GM23338 (cell line): ENCODE data around the gene GAS6. TPM values are rescaled to one million over a fixed set of nuclear protein-coding genes. Genes with fewer than 3 reads are reported as not detected.
A peak's percentile ranks its signal among the peaks of the same experiment; 100 is the strongest.

Source experiments
- ATAC-seq: fragments of 200-7000 bp; cut with Tn5 transposase; 3 replicates; pipeline ENCODE4 v1.9.1; 2020
- DNase-seq: peaks from one replicate; pipeline ENCODE4 v3.0.0-alpha.2; 2015; ENCODE audit warnings: low spot score
- H2AFZ ChIP-seq: fragments of 200-600 bp; sonication (generic); 2 replicates; pipeline ENCODE4 v1.8.0; 2016; ENCODE audit warnings: antibody characterized with exemption, mild to moderate bottlenecking, moderate library complexity
- H3F3A ChIP-seq: fragments of 200-600 bp; sonication (generic); replicated peaks from 2 replicates; pipeline ENCODE4 v1.8.0; 2017; ENCODE audit warnings: antibody characterized with exemption, mixed run types, low read depth
- H3K27ac ChIP-seq: fragments of 200-600 bp; sonication (generic); 2 replicates; pipeline ENCODE4 v1.6.1; 2016; ENCODE audit warnings: low read depth
- H3K27me3 ChIP-seq: fragments of 200-600 bp; sonication (generic); 2 replicates; pipeline ENCODE4 v1.8.0; 2016; ENCODE audit warnings: mild to moderate bottlenecking, mixed run types, moderate library complexity; ENCODE audit not compliant: insufficient read depth
- H3K36me3 ChIP-seq: fragments of 200-600 bp; sonication (generic); 2 replicates; pipeline ENCODE4 v1.8.0; 2016; ENCODE audit warnings: mild to moderate bottlenecking; ENCODE audit not compliant: insufficient read depth
- H3K4me1 ChIP-seq: fragments of 200-600 bp; sonication (generic); 2 replicates; pipeline ENCODE4 v1.8.0; 2016; ENCODE audit warnings: mild to moderate bottlenecking, moderate library complexity; ENCODE audit not compliant: insufficient read depth
- H3K4me2 ChIP-seq: fragments of 200-600 bp; sonication (generic); 2 replicates; pipeline ENCODE4 v1.7.1; 2017; ENCODE audit warnings: mixed run types
- H3K4me3 ChIP-seq: fragments of 200-600 bp; sonication (generic); 2 replicates; pipeline ENCODE4 v1.6.1; 2016; ENCODE audit warnings: mixed run types
- H3K79me2 ChIP-seq: fragments of 200-600 bp; sonication (generic); replicated peaks from 2 replicates; pipeline ENCODE4 v1.8.0; 2017; ENCODE audit warnings: mild to moderate bottlenecking; ENCODE audit not compliant: insufficient read depth
- H3K9me2 ChIP-seq: fragments of 200-600 bp; sonication (generic); 2 replicates; pipeline ENCODE4 v1.8.0; 2017; ENCODE audit not compliant: insufficient read depth
- H4K20me1 ChIP-seq: fragments of 200-600 bp; sonication (generic); replicated peaks from 2 replicates; pipeline ENCODE4 v1.8.0; 2017; ENCODE audit warnings: mild to moderate bottlenecking; ENCODE audit not compliant: insufficient read depth
- H3K27ac Mint-ChIP-seq: 2 replicates; pipeline ENCODE4 v1.8.0; 2020; ENCODE audit warnings: inconsistent platforms, mild to moderate bottlenecking, moderate library complexity, mixed read lengths
- H3K27me3 Mint-ChIP-seq: 3 replicates; pipeline ENCODE4 v1.8.0; 2022; ENCODE audit warnings: low read depth, mild to moderate bottlenecking, moderate library complexity, mixed read lengths, inconsistent platforms; ENCODE audit not compliant: insufficient read depth, poor library complexity
- H3K36me3 Mint-ChIP-seq: 3 replicates; pipeline ENCODE4 v1.8.0; 2021; ENCODE audit warnings: low read depth, mild to moderate bottlenecking, inconsistent platforms, moderate library complexity, mixed read lengths
- H3K4me1 Mint-ChIP-seq: 3 replicates; pipeline ENCODE4 v1.8.0; 2020; ENCODE audit warnings: mild to moderate bottlenecking, inconsistent platforms, mixed read lengths
- H3K4me3 Mint-ChIP-seq: 3 replicates; pipeline ENCODE4 v1.8.0; 2021; ENCODE audit warnings: moderate library complexity, mild to moderate bottlenecking, inconsistent platforms, mixed read lengths
- H3K9me3 Mint-ChIP-seq: 3 replicates; pipeline ENCODE4 v1.8.0; 2020; ENCODE audit warnings: moderate library complexity, mild to moderate bottlenecking, inconsistent platforms, mixed read lengths
- CREB1 ChIP-seq: fragments of 250-450 bp; sonication (Bioruptor Pico); IDR thresholded peaks from 2 replicates; pipeline ENCODE4 v1.5.0; 2020; ENCODE audit warnings: low read depth, mild to moderate bottlenecking, moderate library complexity
- ETS1 ChIP-seq: IDR thresholded peaks from 2 replicates; pipeline ENCODE4 v1.6.1; 2016; ENCODE audit warnings: antibody characterized with exemption
- EZH2 ChIP-seq: fragments of 200-600 bp; sonication (generic); IDR thresholded peaks from one replicate; pipeline ENCODE4 v1.8.0; 2017; ENCODE audit warnings: antibody characterized with exemption, mild to moderate bottlenecking, low read depth; ENCODE audit not compliant: unreplicated experiment
- EZH2phosphoT487 ChIP-seq: fragments of 200-600 bp; sonication (generic); IDR thresholded peaks from one replicate; pipeline ENCODE4 v1.8.1; 2018; ENCODE audit warnings: antibody characterized with exemption; ENCODE audit not compliant: unreplicated experiment
- JUNB ChIP-seq: IDR thresholded peaks from one replicate; pipeline ENCODE4 v1.6.1; 2016; ENCODE audit warnings: antibody characterized with exemption; ENCODE audit not compliant: unreplicated experiment
- NANOG ChIP-seq: IDR thresholded peaks from 2 replicates; pipeline ENCODE4 v1.6.1; 2016; ENCODE audit warnings: antibody characterized with exemption, borderline replicate concordance
- POLR2AphosphoS5 ChIP-seq: IDR thresholded peaks from 2 replicates; pipeline ENCODE4 v1.6.1; 2016; ENCODE audit warnings: antibody characterized with exemption, low read depth
- STAT1 ChIP-seq: IDR thresholded peaks from one replicate; pipeline ENCODE4 v1.6.1; 2016; ENCODE audit warnings: antibody characterized with exemption; ENCODE audit not compliant: unreplicated experiment
- ZNF114 ChIP-seq: fragments of 250-450 bp; sonication (Bioruptor Pico); IDR thresholded peaks from 2 replicates; pipeline ENCODE4 v1.5.0; 2020; ENCODE audit warnings: mild to moderate bottlenecking, moderate library complexity
- ZNF331 ChIP-seq: fragments of 250-450 bp; sonication (Bioruptor Pico); IDR thresholded peaks from 2 replicates; pipeline ENCODE4 v1.5.0; 2020; ENCODE audit warnings: low read depth, mild to moderate bottlenecking, moderate library complexity
- polyA plus RNA-seq: library from polyadenylated mRNA; unstranded; fragments of >200 nt; fragmentation: Nextera tagmentation; extraction: Ambion mirVana; gene quantifications from 2 replicates; pipeline ENCODE4 v1.2.1, GENCODE V29; 2016
- total RNA-seq: library from RNA; depleted of rRNA; stranded (reverse); fragments of >200 nt; shearing (Covaris generic); gene quantifications from 2 replicates; pipeline ENCODE4 v1.2.3, GENCODE V29; 2014
- TF ChIP-seq, protein P1 (sequence below), 2 experiments: fragments of 200-600 bp in 1 of 2; sonication (generic) in 1 of 2; conservative IDR thresholded peaks; 2 replicates each; pipeline versions ENCODE4 v1.5.1 to v1.6.1; 2016 to 2017; ENCODE audit warnings: antibody characterized with exemption in 2 of 2, low read depth in 2 of 2, mild to moderate bottlenecking in 2 of 2, moderate library complexity in 1 of 2
- TF ChIP-seq, protein P2 (sequence below): fragments of 250-450 bp; sonication (Bioruptor Pico); IDR thresholded peaks from 2 replicates; pipeline ENCODE4 v1.5.0; 2020; ENCODE audit warnings: mild to moderate bottlenecking, moderate library complexity
- TF ChIP-seq, protein P3 (sequence below): IDR thresholded peaks from one replicate; pipeline ENCODE4 v1.6.1; 2018; ENCODE audit warnings: antibody characterized with exemption; ENCODE audit not compliant: unreplicated experiment

GAS6 gene
- total and polyA plus RNA-seq, 2 experiments from 2014 or later: 7.9 to 21.2 TPM

GRCh38 chr13:113817860-113818691 lies 45.8 kb downstream of the GAS6 start:
- Mint-ChIP-seq H3K9me3 (peaks cover 7% of the 10 kb centered on the region; the same call in 2 of the 3 replicates), H3K36me3 (peaks cover 11% of the 10 kb centered on the region), H3K4me3 (no peak overlapping the region), H3K27me3 (peaks cover 15% of the 10 kb centered on the region), H3K27ac (no peak overlapping the region), H3K4me1 (no peaks in the 10 kb centered on the region; the same call in 2 of the 3 replicates)
- H3K27me3 ChIP-seq: no peaks in the 10 kb centered on the region
- no peak overlapping the region for H3K27ac ChIP-seq
- H4K20me1 ChIP-seq: no peaks in the 10 kb centered on the region
- no peaks in the 10 kb centered on the region for H3K9me2 ChIP-seq
- no peak overlapping the region for H3K4me2 ChIP-seq
- H3F3A ChIP-seq: no peaks in the 10 kb centered on the region
- no peaks in the 10 kb centered on the region for H3K4me1 ChIP-seq
- TF ChIP-seq, protein P1, sequence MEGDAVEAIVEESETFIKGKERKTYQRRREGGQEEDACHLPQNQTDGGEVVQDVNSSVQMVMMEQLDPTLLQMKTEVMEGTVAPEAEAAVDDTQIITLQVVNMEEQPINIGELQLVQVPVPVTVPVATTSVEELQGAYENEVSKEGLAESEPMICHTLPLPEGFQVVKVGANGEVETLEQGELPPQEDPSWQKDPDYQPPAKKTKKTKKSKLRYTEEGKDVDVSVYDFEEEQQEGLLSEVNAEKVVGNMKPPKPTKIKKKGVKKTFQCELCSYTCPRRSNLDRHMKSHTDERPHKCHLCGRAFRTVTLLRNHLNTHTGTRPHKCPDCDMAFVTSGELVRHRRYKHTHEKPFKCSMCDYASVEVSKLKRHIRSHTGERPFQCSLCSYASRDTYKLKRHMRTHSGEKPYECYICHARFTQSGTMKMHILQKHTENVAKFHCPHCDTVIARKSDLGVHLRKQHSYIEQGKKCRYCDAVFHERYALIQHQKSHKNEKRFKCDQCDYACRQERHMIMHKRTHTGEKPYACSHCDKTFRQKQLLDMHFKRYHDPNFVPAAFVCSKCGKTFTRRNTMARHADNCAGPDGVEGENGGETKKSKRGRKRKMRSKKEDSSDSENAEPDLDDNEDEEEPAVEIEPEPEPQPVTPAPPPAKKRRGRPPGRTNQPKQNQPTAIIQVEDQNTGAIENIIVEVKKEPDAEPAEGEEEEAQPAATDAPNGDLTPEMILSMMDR (conservative IDR thresholded peaks at IDR 0.05; ENCODE audit: low read depth in 2 of 2): no peak
- no peak for TF ChIP-seq POLR2AphosphoS5
- no peak for TF ChIP-seq STAT1
- TF ChIP-seq JUNB: no peak
- TF ChIP-seq ZNF331: no peak
- TF ChIP-seq ZNF114 (CRISPR knock-in tag): no peak
- no peak for TF ChIP-seq NANOG
- no peak for TF ChIP-seq EZH2phosphoT487
- TF ChIP-seq, protein P2, sequence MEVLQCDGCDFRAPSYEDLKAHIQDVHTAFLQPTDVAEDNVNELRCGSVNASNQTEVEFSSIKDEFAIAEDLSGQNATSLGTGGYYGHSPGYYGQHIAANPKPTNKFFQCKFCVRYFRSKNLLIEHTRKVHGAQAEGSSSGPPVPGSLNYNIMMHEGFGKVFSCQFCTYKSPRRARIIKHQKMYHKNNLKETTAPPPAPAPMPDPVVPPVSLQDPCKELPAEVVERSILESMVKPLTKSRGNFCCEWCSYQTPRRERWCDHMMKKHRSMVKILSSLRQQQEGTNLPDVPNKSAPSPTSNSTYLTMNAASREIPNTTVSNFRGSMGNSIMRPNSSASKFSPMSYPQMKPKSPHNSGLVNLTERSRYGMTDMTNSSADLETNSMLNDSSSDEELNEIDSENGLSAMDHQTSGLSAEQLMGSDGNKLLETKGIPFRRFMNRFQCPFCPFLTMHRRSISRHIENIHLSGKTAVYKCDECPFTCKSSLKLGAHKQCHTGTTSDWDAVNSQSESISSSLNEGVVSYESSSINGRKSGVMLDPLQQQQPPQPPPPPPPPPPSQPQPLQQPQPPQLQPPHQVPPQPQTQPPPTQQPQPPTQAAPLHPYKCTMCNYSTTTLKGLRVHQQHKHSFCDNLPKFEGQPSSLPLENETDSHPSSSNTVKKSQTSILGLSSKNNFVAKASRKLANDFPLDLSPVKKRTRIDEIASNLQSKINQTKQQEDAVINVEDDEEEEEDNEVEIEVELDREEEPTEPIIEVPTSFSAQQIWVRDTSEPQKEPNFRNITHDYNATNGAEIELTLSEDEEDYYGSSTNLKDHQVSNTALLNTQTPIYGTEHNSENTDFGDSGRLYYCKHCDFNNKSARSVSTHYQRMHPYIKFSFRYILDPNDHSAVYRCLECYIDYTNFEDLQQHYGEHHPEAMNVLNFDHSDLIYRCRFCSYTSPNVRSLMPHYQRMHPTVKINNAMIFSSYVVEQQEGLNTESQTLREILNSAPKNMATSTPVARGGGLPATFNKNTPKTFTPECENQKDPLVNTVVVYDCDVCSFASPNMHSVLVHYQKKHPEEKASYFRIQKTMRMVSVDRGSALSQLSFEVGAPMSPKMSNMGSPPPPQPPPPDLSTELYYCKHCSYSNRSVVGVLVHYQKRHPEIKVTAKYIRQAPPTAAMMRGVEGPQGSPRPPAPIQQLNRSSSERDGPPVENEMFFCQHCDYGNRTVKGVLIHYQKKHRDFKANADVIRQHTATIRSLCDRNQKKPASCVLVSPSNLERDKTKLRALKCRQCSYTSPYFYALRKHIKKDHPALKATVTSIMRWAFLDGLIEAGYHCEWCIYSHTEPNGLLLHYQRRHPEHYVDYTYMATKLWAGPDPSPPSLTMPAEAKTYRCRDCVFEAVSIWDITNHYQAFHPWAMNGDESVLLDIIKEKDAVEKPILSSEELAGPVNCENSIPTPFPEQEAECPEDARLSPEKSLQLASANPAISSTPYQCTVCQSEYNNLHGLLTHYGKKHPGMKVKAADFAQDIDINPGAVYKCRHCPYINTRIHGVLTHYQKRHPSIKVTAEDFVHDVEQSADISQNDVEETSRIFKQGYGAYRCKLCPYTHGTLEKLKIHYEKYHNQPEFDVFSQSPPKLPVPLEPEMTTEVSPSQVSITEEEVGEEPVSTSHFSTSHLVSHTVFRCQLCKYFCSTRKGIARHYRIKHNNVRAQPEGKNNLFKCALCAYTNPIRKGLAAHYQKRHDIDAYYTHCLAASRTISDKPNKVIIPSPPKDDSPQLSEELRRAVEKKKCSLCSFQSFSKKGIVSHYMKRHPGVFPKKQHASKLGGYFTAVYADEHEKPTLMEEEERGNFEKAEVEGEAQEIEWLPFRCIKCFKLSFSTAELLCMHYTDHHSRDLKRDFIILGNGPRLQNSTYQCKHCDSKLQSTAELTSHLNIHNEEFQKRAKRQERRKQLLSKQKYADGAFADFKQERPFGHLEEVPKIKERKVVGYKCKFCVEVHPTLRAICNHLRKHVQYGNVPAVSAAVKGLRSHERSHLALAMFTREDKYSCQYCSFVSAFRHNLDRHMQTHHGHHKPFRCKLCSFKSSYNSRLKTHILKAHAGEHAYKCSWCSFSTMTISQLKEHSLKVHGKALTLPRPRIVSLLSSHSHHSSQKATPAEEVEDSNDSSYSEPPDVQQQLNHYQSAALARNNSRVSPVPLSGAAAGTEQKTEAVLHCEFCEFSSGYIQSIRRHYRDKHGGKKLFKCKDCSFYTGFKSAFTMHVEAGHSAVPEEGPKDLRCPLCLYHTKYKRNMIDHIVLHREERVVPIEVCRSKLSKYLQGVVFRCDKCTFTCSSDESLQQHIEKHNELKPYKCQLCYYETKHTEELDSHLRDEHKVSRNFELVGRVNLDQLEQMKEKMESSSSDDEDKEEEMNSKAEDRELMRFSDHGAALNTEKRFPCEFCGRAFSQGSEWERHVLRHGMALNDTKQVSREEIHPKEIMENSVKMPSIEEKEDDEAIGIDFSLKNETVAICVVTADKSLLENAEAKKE (CRISPR knock-in tag): no peak
- TF ChIP-seq ETS1: no peak
- TF ChIP-seq, protein P3, sequence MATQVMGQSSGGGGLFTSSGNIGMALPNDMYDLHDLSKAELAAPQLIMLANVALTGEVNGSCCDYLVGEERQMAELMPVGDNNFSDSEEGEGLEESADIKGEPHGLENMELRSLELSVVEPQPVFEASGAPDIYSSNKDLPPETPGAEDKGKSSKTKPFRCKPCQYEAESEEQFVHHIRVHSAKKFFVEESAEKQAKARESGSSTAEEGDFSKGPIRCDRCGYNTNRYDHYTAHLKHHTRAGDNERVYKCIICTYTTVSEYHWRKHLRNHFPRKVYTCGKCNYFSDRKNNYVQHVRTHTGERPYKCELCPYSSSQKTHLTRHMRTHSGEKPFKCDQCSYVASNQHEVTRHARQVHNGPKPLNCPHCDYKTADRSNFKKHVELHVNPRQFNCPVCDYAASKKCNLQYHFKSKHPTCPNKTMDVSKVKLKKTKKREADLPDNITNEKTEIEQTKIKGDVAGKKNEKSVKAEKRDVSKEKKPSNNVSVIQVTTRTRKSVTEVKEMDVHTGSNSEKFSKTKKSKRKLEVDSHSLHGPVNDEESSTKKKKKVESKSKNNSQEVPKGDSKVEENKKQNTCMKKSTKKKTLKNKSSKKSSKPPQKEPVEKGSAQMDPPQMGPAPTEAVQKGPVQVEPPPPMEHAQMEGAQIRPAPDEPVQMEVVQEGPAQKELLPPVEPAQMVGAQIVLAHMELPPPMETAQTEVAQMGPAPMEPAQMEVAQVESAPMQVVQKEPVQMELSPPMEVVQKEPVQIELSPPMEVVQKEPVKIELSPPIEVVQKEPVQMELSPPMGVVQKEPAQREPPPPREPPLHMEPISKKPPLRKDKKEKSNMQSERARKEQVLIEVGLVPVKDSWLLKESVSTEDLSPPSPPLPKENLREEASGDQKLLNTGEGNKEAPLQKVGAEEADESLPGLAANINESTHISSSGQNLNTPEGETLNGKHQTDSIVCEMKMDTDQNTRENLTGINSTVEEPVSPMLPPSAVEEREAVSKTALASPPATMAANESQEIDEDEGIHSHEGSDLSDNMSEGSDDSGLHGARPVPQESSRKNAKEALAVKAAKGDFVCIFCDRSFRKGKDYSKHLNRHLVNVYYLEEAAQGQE: no peak
- no peak for TF ChIP-seq EZH2
- TF ChIP-seq CREB1 (CRISPR knock-in tag): no peak
- no peak overlapping the region for H2AFZ ChIP-seq
- DNase-seq (no peak), ATAC-seq (peak; percentile 12)
- no peaks in the 10 kb centered on the region for H3K79me2 ChIP-seq
- H3K36me3 ChIP-seq: no peaks in the 10 kb centered on the region
- no peak overlapping the region for H3K4me3 ChIP-seq
